ENCODE measurements around the gene CFAP53.

Gene CFAP53

GRCh38 chr18:50193796-50194630 is 72.3 kb downstream of the CFAP53 start:
- no peak for DNase-seq

GRCh38 chr18:50192995-50193795 is 73.1 kb downstream of the CFAP53 start:
- DNase-seq: no peak

GRCh38 chr18:50190926-50191325 is 75.4 kb downstream of the CFAP53 start:
- no peak for DNase-seq

GRCh38 chr18:50190236-50190635 is 76.1 kb downstream of the CFAP53 start:
- DNase-seq: no peak

- DNase-seq: no peak
Measured at GRCh38 chr18:50189160-50189559, 77.1 kb downstream of the CFAP53 start.

- DNase-seq: no peak
Measured at GRCh38 chr18:50188652-50189051, 77.6 kb downstream of the CFAP53 start.

GRCh38 chr18:50187659-50188058 is 78.6 kb downstream of the CFAP53 start:
- no peak for DNase-seq

GRCh38 chr18:50186385-50186784 is 79.9 kb downstream of the CFAP53 start:
- DNase-seq: no peak

- DNase-seq: no peak
Measured at GRCh38 chr18:50183556-50183955, 82.7 kb downstream of the CFAP53 start.

- DNase-seq: no peak
Measured at GRCh38 chr18:50182511-50182910, 83.8 kb downstream of the CFAP53 start.

GRCh38 chr18:50181590-50181989 is 84.7 kb downstream of the CFAP53 start:
- DNase-seq: no peak

- no peak for DNase-seq
Measured at GRCh38 chr18:50179465-50179864, 86.8 kb downstream of the CFAP53 start.

GRCh38 chr18:50177294-50177992 is 88.9 kb downstream of the CFAP53 start:
- no peak for DNase-seq

All from central memory CD4-positive, alpha-beta T cell (primary cell).